GM15510 (cell line): Measurements from ENCODE around the gene KCNH2.

Source experiments
- POLR2A ChIP-seq: IDR thresholded peaks from 3 replicates; pipeline ENCODE4 v1.6.1; 2011; ENCODE audit warnings: borderline replicate concordance; ENCODE audit not compliant: insufficient read length; ENCODE audit errors: extremely low read depth

KCNH2 gene

GRCh38 chr7:150909200-150909995 is 68.7 kb downstream of the KCNH2 start:
- TF ChIP-seq POLR2A = no peak

GRCh38 chr7:150908173-150908572 is 69.9 kb downstream of the KCNH2 start:
- TF ChIP-seq POLR2A = no peak

GRCh38 chr7:150904011-150904909 is 73.9 kb downstream of the KCNH2 start:
- TF ChIP-seq POLR2A = no peak

- no peak for TF ChIP-seq POLR2A
These were observed 74.5 kb downstream of the KCNH2 start for GRCh38 chr7:150903606-150904005.

- no peak for TF ChIP-seq POLR2A
These were observed 75.8 kb downstream of the KCNH2 start for GRCh38 chr7:150902078-150903033.

GRCh38 chr7:150901160-150902035 is 76.7 kb downstream of the KCNH2 start:
- no peak for TF ChIP-seq POLR2A

- no peak for TF ChIP-seq POLR2A
These were observed 77.4 kb downstream of the KCNH2 start for GRCh38 chr7:150900675-150901074.

- TF ChIP-seq POLR2A = no peak
These were observed 79.6 kb downstream of the KCNH2 start for GRCh38 chr7:150898475-150899011.

GRCh38 chr7:150897502-150898474 is 80.3 kb downstream of the KCNH2 start:
- TF ChIP-seq POLR2A = no peak

- no peak for TF ChIP-seq POLR2A
These were observed 81.4 kb downstream of the KCNH2 start for GRCh38 chr7:150896562-150897209.

GRCh38 chr7:150895809-150896208 is 82.3 kb downstream of the KCNH2 start:
- no peak for TF ChIP-seq POLR2A
